Activated CD4-positive, CD25-positive, alpha-beta regulatory T cell treated with anti-CD3 and anti-CD28 coated beads, Interleukin-2, amount 50 U/mL, for 24 hours (primary cell): ENCODE results near the gene HPSE2.

ENCODE experiments used
- ATAC-seq, 2 donors: fragments of 150-1000 bp; cut with Tn5 transposase; one replicate each; pipeline ENCODE4 v1.10.0; 2021; ENCODE audit warnings: mild to moderate bottlenecking in 1 of 2, moderate library complexity in 1 of 2

Gene HPSE2

DNA sequence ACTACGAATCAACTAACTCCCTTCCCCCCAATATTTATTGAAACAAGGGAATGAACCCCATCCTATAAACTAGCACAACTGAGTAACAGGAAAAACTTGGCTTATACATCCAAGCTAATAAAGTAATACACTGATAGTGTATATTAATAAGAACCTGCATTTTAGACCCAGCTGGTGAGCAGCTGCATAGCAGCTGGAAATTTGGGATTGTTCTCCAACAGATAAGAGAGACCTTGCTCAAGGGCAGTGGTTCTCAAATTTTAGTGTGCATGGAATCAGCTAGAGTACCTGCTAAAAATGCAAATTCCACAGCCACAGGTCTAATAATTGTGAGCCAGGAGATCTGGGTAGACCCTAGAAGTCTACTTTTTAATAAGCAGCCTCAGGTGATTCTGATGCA is 404.3 kb downstream of the HPSE2 start:
- ATAC-seq: no peak

DNA sequence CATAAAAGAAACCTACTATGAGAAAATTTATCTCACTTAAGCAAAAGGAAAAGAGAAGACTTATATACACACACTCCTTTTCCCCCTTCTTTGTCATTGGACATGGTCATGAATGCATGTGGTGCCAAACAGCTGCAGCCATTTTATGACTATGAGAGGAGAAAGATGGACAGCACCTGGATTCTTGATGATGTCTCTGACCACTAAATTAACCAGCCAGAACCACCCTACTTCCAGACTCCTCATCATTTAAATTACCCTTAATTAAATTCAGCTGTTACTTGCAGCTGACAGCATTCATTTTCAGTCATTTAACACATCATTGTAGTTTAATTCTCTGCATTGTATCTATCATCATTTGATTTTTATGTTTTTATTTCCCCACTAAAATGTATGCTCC is 409.9 kb downstream of the HPSE2 start:
- no peak for ATAC-seq

DNA sequence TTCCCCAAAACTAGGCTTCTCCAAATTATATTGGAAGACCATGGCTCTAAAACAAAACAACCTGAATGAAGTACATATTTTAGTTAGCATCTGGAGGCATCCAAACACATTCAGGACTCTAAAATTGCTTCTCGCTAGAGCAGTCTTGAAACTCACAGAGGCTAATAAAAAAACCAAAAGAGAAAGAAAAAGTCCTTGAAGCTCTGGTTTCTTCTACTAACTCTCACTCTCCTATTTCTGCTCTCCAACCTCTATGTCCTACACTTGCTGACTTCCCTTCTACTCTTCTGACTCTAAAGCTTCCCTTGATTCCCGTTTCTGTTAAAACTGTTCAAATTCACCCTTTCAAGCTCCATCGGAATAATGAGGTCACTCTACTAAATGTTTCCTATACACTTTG is 418.3 kb downstream of the HPSE2 start:
- ATAC-seq: no peak

DNA sequence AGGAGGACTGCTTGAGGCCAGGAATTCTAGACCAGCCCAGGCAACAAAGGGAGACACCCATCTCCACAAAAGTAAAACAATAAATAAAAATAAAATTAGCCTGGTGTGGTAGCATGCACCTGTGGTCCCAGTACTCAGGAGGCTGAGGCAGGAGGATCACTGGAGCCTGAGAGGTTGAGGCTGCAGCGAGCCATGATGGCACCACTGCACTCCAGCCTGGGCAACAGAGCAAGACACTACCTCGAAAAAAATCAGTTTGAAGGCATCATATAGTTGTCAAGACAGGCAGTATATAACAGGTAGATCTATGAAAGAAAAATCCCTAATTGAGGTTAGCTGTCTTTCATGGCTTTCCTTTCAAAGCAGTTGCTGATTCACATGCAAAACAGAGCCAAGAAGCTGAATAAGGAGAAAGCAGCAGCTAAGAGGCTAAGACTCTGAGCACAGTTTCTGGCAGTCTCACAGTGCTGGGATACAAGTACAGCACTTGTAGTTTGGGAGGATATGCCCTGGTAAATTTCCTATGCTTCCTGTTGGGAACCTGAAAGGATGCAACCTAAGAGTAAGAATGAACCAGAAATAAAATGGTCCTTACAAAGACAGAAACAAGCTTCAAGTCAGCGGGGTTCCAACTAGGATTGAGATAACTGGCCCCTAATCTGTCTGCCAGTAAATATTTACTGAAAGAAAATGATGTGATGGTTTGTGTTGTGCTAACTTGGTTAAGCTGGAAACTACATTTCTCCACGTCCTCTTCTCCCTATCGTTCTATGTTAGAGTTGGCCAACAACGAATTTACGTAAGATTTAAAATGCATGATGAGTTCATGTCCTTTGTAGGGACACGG is 420.4 kb downstream of the HPSE2 start:
- no peak for ATAC-seq

DNA sequence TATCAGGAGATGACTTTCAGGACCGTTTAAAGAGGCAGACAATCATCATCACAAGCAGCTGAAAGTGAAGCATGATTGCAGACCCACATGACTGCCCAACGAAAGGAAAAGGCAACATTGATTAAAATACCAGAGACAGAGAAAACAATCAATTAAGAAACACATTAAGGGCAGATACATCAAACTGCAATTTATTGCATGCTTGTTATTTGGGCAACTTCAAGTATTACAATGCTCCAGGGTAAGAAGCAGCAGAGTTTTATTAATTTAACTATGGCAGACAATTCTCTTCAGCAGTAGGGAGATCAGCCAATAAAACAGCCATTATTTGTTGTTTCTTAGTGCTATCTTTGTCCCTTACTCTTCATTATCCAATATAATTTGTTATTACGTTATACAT is 421.2 kb downstream of the HPSE2 start:
- no peak for ATAC-seq

DNA sequence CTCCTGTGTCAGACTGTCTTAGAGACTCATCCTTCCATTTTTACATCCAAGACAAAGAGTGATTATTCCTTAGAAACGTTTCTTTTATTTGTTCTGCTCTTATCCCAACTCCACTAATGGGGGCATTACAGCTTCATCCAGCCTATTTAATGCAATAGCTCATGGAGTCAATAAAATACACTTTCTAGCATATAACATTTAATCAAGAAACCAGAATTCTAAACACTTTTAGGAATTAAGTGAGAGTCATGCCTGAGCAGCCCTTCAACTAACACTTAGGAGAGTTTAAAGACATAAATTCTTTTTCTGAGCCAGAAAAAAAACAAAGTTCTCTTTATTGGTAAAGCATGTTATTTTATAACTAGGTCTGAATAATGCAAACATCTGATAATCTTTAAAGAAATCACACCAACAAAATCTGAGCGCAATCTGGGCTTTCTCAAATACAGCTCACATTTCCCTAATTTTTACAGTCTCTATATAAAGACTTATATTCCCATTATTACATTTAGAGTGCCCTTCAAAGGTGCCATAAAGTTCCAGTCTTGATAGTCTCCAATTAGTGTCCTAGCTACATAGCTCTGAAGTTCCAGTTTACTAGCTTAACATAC is 427.3 kb downstream of the HPSE2 start:
- no peak for ATAC-seq

DNA sequence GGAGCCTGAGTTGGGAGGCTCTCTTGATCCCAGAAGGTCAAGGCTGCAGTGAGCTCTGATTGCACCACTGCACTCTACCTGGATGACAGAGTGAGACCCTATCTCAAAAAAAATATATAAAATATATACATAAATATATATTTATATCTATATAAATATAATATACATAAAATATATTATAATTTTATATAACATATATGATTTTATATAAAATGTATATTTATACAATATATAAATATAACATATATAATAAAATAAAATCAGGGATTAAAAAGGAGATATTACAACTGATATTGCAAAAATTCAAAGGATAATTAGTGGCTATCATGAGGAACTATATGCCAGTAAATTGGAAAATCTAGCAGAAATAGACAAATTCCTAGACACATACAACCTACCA is 435.4 kb downstream of the HPSE2 start:
- ATAC-seq: no peak

DNA sequence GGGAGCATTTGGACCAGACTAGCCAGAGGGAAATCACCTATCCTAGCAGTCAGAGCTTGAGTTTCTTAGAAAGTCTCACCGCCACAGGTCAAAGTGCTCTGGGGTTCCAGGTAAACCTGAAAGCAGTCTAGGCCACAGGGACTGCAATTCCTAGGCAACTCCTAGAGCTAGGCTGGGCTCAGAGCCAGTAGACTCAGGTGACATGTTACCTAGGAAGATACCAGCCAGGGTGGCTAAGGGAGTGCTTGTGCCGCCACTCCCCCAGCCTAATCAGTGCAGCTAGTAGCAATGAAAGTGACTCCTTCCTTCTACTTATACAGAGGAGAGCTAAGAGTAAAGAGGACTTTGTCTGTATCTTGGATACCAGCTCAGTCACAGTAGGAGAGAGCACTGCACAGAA is 440.2 kb downstream of the HPSE2 start:
- ATAC-seq: no peak

DNA sequence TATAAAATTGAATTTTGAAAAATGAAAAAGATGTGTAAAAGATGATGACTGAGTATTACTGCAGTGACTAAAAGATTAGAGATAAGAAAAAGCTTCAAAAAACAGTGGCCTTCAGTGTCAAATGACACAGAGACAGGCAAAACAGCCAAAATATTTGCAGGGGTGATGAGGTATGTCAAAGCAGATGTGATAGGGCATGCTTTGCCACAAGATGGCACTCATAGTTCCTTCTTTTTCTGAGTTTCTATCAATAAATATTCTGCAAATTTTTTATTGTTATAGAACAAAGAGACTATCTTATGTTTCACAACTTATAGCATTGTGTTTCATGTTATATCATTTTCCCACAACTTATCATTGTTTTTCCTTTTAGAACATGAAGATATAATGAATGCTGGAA is 444.8 kb downstream of the HPSE2 start:
- no peak for ATAC-seq

DNA sequence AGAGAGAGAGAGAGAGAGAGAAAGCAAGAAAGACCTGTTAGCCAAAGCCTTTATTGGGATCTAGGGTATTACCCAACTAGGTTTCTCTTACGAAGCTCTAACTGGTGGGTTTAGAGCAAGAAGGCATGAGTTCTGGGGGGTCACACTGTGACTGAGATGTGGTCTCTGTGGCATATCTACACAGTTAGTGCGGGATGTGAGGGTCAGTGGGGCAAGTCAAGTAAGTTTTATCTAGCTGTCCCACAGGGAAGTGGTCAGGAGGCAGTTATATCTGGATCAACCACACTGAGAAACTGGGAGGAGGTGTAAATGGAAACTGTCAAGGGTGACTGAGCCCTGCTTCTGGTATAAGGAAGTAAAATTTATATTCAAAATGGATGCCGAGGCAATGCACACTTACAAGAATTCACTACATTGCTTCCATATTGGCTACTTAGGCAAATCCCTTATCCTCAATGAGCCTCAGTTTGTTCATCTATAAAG is 457.3 kb downstream of the HPSE2 start:
- ATAC-seq: no peak

DNA sequence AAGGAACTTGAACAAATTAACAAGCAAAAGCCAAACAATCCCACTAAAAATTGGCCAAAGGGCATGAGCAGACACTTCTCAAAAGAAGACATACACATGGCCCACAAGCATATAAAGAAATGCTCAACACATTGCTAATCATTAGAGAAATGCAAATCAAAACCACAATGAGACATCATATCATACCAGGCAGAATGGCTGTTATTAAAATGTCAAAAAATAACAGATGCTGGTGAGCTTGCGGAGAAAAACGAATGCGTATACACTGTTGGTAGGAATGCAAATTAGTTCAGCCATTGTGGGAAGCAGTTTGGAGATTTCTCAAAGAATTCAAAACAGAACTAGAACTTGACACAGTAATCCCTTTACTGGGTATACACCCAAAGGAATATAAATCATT is 477.2 kb downstream of the HPSE2 start:
- no peak for ATAC-seq

DNA sequence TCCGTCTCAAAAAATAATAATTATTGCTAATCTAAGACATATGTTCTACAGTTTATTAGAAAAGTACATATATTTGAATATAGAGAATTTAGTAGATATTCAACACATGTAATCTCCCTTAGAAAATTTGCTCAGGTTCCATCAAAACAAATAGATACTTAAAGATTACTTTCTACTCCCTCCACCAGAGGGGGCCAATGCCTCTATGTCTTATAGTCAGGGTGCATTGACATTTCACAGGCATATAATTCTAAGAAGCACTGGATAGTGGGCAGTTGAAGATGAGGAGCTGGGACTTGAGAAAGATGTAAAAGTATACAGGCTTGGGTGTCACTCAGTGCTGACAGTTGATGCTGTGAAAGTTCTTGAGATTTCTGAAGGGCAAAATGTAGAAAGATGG is 487.4 kb downstream of the HPSE2 start:
- ATAC-seq: no peak

DNA sequence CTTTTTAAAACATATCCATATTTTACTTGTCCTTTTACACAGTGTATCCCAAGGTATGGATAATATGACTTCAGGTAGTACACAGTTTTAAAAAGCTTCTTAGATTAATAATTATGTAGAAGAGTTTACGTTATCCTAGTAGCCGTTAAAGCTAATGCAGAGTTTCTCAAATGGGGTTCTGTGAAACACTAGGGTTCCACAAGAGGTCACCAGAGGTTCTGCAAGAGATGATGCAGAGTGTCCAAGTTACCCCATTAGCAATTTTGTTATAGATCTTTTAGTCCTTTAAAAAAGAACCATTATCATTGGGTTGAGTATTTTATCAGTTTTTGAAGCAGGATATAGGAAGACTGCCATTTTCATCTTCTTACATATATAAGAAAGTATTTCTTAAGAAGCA is 490.0 kb downstream of the HPSE2 start:
- no peak for ATAC-seq

DNA sequence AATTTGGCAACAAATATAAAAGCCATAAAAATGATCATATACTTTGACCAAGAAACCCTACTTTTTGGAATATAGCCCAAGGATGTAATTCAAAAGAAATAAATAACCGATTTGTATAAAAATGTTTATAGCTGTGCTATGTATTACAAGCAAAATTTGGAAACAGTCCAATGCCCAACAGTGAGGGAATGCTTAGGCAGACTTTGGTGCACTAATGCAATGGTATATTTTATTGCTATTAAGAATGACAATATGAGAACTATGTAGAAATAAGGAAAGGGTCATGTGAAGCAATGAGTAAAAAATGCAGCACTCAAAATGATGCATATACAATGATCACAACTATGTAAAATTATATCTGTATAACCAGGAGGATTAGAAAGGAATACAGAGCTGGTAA is 515.1 kb downstream of the HPSE2 start:
- ATAC-seq: no peak

DNA sequence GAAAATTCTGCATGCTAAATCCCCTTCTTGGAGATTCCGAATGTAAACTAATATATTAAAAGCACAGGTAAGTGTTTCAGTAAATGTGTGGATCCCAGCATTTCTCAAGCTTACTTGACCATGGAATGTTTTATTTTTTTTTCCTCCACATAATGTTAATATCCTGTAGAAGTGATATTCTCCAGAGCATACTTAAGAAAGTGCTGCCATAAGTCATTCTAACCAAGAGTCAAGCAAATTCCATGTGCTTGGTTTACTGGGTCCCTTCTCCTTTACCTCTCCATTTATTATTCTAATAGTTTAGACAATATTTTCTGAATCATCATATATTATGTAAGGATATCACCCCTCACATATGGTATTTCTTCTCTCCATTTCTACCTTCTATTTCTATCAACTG is 522.1 kb downstream of the HPSE2 start:
- no peak for ATAC-seq

DNA sequence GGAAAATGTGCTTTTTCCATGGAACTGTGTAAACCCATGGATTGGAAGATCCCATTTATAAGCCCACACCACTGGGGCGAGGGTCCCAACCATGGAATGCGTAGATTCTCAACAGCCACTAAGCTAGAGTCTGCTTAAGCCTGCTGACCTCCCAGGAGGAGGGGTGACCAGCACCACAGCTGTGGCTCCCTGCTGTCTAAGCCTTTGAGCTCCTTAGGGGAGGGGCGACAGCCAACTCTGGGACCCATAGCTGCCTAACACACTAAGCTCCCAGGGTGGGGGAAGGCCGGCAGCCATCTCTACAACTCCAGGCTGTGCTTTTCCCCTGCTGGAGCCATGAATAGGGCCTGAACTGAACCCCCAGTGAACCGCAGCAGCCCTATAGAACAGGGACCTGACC is 539.1 kb downstream of the HPSE2 start:
- ATAC-seq: no peak

DNA sequence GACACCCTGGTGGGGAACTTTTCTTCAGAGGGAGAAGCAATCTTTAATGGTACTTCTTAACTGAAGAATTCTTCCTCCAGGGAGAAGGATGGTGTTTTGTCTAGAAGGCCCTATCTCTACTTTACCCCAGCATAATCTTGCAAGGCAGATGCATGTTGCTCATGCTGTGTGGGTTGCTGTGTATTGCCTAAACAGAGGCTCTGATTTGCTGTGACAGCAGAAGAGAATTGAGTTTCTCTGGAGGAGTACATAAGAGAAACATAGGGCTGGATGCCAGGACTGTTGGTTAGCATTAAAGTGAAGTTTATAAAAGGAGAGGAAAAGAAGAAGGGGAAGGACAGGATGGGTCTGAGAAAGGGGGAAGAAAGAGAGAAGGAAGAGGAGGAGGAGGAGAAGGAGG is 540.8 kb downstream of the HPSE2 start:
- no peak for ATAC-seq

DNA sequence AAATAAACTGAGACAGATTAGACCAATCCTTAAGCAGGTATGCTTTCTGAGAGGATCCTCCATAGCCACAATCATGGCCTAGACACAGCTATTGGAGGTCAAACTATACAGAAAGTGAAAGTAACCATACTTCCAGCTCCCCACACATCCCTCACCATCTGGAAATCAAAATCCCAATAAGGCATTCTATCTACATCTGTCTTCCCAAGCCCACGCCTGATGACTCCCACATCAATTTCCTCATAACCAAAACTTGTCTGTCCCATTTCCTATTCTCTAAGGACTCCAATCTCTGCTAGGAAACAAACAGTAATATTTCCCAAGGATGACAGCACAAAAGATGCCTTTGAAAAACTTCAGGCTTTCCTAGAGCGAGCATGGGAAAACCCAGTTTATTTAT is 541.6 kb downstream of the HPSE2 start:
- no peak for ATAC-seq

DNA sequence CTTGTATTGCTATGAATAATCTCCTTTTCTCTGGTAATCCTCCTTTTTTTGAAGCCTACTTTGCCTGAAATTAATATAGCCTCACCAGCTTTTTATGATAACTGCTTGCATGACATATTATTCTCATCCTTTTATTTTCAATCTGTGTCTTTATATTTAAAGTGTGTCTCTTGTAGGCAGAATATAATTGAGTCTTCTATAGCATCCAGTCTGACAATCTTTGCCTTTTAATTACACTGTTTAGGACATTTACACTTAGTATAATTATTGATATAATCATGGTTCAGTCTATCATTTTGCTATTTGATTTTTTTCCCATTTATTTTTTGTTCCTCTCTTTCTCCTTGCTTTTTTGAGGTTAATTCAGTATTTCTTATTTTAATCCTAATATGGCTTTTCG is 548.0 kb downstream of the HPSE2 start:
- no peak for ATAC-seq

DNA sequence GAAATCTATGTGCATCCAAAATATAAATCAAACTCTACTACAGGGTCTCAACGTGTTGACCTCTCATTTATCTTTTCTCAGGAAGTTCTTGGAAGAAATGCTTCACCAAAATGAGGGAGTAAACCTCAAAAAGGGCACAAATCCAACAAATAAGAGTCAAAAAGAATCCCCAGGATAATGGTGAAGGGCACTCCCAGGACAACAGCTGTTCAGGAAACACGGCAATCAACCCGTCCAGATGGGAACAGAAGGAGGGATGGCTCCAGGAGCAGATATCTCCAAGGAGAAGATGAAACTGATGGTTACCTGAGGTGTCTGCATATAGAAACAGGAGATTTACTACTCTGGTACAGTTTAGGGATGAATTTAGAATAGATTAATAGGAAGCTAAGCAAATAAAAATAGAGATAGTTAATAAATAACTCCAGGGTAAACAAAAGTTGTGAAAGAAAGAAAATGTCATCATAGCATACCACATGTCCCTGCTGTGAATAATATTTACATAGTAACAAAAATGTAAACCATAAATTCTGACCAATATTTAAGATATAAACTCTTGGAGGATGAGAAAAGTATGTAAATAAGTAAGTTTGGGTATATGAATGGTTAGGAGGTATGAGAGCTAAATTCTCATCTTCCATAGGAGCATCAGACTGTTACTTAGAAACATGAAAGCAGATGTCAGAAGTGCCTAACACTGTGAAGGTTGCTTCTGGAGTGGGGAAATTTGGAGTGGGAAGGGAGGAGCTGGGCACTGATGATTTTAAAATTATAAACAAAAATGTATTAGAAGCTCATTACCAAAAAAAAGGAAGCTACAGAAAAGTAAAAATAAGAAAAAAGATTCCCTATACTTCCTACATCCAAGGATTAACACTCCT is 551.4 kb downstream of the HPSE2 start:
- no peak for ATAC-seq

DNA sequence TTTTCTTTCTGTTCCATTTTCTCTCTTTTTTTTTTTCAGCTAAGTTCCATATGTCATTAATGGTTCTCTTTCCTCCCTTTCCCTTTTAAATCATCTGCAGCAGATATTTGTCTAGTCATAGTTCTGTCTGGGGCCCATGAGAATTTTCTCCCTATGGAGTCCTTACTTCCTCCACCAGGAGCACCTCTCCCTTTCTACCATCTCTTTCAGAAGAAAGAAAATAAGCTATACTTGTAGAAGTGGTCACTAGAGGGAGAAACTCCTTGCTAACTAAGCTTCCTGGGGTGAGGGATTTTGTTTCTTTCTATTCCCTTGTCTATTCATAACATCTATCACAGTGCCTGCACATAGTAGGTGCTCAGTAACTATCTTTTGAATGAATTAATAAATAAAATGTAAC is 558.8 kb downstream of the HPSE2 start:
- ATAC-seq: no peak

DNA sequence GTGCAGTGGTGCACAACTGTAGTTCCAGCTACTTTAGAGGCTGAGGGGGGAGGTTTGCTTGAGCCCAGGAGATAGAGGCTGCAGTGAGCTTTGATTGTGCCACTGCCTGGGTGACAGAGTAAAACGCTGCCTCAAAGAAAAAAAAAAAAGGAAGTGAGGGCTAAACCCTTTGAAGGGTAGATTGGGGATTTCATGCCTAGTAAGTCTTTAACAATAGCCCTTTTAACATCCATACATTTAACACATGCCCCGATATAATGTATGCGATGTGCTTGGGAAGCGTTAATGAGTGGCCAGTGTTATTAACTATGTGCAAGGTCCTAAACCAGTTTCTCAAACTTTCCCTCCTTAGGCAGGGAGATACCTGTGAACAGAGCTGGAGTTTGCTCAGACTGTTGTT is 559.8 kb downstream of the HPSE2 start:
- no peak for ATAC-seq

DNA sequence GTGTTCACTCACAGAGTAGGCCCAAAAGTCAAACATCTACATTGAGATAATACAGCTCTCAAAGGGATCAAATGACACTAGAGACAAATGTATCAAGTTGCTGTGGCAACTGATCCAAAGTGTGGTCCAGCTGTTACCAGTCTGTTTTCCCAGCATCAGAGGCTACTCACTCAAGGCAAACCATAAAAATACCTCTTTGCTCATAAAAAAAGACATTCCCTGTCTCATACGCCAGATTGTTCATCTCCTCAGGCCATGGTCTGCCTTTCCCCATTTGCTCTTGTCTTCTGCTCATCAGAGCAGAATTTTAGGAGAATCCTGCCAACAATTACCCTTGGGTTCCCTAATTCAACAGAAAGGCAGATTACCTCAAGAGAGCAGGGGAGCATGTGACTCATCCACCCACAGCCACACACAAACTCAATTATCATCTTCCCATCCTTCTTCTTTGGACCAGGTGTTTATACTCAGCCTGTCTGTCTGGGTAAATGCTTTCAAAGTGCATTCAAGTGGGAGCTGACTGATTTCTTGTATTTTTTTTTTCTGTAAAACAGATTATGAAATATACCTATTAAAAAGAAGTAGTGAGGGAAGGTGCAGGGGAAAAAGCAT is 562.4 kb downstream of the HPSE2 start:
- no peak for ATAC-seq
